ENCODE data around the gene AP1G2. TPM values are rescaled to one million over a fixed set of nuclear protein-coding genes. Genes with fewer than 3 reads are reported as not detected.

Gene AP1G2
- total and polyA plus RNA-seq, 2 of the 13 experiments (the other 11 are each of a cell fraction or from before 2014, with no cell fraction given): 96.9 to 611 TPM

DNA sequence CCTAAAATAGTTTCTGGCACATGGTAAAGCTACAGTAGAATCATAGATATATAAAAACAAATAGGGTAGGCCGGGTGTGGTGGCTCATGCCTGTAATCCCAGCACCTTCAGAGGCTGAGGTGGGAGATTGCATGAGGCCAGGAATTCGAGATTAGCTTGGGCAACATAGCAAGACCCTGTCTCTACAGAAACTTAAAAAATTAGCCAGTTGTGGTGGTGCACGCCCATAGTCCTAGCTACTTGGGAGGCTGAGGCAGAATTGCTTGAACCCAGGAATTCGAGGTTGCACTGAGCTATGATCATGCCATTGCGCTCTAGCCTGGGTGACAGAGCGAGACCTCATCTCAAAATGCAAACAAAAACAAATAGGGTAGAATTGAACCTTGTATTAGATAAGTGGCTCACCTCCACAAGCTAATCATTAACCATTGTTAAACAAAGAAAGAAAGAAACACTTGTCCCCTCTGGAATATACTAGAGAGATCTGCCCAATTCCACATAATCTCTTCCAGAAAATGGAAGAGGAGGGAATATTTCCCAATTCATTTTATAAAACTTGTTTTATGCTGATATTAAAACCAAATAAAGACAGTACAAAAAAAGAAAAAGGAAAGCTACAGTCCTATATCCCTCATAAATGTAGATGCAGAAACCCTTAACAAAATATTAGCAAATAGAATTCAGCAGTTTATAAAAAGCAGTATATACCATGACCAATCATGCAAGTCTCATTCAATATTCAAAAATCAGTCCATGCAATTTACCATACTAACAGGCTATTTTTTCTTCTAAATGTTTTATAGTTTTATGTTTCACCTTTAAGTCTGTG is 45.9 kb upstream of the AP1G2 start (continued):
- TF ChIP-seq CEBPZ (IDR thresholded peaks at IDR 0.05; ENCODE audit: low read length): no peak
- no peak for TF ChIP-seq STAG1 (CRISPR knock-in tag; IDR thresholded peaks at IDR 0.05)
- TF ChIP-seq ZSCAN31 (CRISPR knock-in tag; IDR thresholded peaks at IDR 0.05; ENCODE audit: low read depth): no peak
- no peak for TF ChIP-seq ARID2 (CRISPR knock-in tag; IDR thresholded peaks at IDR 0.05; ENCODE audit: borderline replicate concordance)
- TF ChIP-seq TBL1XR1 (IDR thresholded peaks at IDR 0.05; ENCODE audit: borderline replicate concordance, low read length, partially characterized antibody): no peak
- TF ChIP-seq SNAPC2 (CRISPR knock-in tag; IDR thresholded peaks at IDR 0.05): 0 out of 2 replicates have a peak, but pooled peaks have one; percentile 64
- TF ChIP-seq MIER2 (CRISPR knock-in tag; IDR thresholded peaks at IDR 0.05): peak; percentile 81; the same call in 1 of the 2 replicates
- no peak for TF ChIP-seq GLMP (CRISPR knock-in tag; IDR thresholded peaks at IDR 0.05; ENCODE audit: borderline replicate concordance)
- TF ChIP-seq, protein P1, sequence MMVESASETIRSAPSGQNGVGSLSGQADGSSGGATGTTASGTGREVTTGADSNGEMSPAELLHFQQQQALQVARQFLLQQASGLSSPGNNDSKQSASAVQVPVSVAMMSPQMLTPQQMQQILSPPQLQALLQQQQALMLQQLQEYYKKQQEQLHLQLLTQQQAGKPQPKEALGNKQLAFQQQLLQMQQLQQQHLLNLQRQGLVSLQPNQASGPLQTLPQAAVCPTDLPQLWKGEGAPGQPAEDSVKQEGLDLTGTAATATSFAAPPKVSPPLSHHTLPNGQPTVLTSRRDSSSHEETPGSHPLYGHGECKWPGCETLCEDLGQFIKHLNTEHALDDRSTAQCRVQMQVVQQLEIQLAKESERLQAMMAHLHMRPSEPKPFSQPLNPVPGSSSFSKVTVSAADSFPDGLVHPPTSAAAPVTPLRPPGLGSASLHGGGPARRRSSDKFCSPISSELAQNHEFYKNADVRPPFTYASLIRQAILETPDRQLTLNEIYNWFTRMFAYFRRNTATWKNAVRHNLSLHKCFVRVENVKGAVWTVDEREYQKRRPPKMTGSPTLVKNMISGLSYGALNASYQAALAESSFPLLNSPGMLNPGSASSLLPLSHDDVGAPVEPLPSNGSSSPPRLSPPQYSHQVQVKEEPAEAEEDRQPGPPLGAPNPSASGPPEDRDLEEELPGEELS (CRISPR knock-in tag; IDR thresholded peaks at IDR 0.05): peak; percentile 96
- TF ChIP-seq, protein P2, sequence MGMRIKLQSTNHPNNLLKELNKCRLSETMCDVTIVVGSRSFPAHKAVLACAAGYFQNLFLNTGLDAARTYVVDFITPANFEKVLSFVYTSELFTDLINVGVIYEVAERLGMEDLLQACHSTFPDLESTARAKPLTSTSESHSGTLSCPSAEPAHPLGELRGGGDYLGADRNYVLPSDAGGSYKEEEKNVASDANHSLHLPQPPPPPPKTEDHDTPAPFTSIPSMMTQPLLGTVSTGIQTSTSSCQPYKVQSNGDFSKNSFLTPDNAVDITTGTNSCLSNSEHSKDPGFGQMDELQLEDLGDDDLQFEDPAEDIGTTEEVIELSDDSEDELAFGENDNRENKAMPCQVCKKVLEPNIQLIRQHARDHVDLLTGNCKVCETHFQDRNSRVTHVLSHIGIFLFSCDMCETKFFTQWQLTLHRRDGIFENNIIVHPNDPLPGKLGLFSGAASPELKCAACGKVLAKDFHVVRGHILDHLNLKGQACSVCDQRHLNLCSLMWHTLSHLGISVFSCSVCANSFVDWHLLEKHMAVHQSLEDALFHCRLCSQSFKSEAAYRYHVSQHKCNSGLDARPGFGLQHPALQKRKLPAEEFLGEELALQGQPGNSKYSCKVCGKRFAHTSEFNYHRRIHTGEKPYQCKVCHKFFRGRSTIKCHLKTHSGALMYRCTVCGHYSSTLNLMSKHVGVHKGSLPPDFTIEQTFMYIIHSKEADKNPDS (CRISPR knock-in tag; IDR thresholded peaks at IDR 0.05): no peak
- peak; percentile 52; the same call in 1 of the 2 replicates for TF ChIP-seq GMEB1 (CRISPR knock-in tag; IDR thresholded peaks at IDR 0.05; ENCODE audit: borderline replicate concordance)
- TF ChIP-seq NAIF1 (CRISPR knock-in tag; IDR thresholded peaks at IDR 0.05; ENCODE audit: borderline replicate concordance): peak; percentile 44; the same call in 1 of the 2 replicates
- TF ChIP-seq, protein P3, sequence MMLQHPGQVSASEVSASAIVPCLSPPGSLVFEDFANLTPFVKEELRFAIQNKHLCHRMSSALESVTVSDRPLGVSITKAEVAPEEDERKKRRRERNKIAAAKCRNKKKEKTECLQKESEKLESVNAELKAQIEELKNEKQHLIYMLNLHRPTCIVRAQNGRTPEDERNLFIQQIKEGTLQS (CRISPR knock-in tag; IDR thresholded peaks at IDR 0.05): peak; percentile 59; the same call in 1 of the 2 replicates
